ENCODE results near the gene GREB1.

GRCh38 chr2:11507517-11507916 is 26.3 kb upstream of the GREB1 start:
- no peak for TF ChIP-seq POLR2A (IDR thresholded peaks at IDR 0.05)
- TF ChIP-seq CTCF (IDR thresholded peaks at IDR 0.05), result no peak

Data from tibial nerve (tissue), 3 donors.